ENCODE data around the gene STUB1.

The STUB1 gene

DNA sequence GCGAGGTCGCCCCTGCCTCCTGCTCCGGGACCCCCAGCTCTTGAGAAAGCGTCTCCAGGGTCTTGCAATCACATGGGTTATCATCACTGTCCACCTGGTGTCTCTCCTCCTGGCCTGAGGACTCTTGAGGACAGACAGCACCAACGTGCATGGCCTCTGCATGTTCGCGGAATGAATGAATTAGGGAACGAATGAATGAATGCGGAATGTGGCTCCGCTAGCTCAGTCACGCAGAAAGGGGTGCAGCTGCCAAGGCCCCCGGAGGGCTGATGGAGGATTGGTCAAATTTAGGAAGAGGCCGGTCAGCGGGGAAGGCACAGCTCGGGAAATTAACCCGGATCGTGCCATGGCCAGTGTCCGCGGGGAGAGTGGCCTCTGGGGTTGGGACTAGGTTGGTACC lies 22.1 kb downstream of the STUB1 start:
- Histone ChIP-seq H3K27ac (ENCODE audit: low read length) (no peak overlapping the region), H3K36me3 (ENCODE audit: control insufficient read depth in 2 of 2, insufficient read depth in 2 of 2, low read length in 2 of 2) (no peaks in the 10 kb centered on the region), H3K4me1 (ENCODE audit: control insufficient read depth, insufficient read depth, low read length) (peaks cover 10% of the 10 kb centered on the region), H3K9me3 (ENCODE audit: control insufficient read depth in 2 of 2, low read length in 2 of 2) (no peaks in the 10 kb centered on the region), H3K9ac (ENCODE audit: low read length in 2 of 2) (no peak overlapping the region), H3K27me3 (ENCODE audit: control insufficient read depth in 1 of 2, insufficient read depth in 2 of 2, low read length in 2 of 2) (peaks cover 59 to 72% of the 10 kb centered on the region in 2 donors), H3K4me3 (ENCODE audit: low read length in 2 of 2) (no peak overlapping the region)

DNA sequence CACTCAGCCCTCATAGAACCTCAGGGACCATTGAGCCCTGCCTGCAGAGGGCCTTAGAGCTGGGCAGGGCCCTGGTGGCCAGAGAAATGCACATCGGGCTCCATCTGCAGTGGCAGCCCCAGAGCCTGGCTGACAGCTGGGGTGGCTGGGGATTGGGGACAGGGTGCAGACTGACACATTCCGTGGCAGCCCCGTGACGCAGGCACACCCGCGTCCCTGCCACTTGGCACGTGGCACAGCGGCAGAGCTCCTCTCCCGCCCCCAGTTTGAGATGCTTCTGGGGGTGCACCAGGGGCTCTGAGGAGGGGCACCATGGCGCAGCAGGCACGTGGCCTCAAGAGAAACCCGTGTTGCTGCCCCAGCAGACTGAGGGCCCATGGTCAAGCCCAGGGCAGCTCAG lies 23.2 kb downstream of the STUB1 start:
- H3K36me3 ChIP-seq (ENCODE audit: control insufficient read depth in 2 of 2, insufficient read depth in 2 of 2, low read length in 2 of 2), result no peaks in the 10 kb centered on the region
- peaks cover 64 to 80% of the 10 kb centered on the region in 2 donors for H3K27me3 ChIP-seq (ENCODE audit: control insufficient read depth in 1 of 2, insufficient read depth in 2 of 2, low read length in 2 of 2)
- no peak overlapping the region for H3K9ac ChIP-seq (ENCODE audit: low read length in 2 of 2)
- H3K27ac ChIP-seq (ENCODE audit: low read length), result no peak overlapping the region
- H3K4me1 ChIP-seq (ENCODE audit: control insufficient read depth, insufficient read depth, low read length), result peaks cover 10% of the 10 kb centered on the region
- H3K9me3 ChIP-seq (ENCODE audit: control insufficient read depth in 2 of 2, low read length in 2 of 2), result no peaks in the 10 kb centered on the region
- H3K4me3 ChIP-seq (ENCODE audit: low read length in 2 of 2), result no peak overlapping the region

DNA sequence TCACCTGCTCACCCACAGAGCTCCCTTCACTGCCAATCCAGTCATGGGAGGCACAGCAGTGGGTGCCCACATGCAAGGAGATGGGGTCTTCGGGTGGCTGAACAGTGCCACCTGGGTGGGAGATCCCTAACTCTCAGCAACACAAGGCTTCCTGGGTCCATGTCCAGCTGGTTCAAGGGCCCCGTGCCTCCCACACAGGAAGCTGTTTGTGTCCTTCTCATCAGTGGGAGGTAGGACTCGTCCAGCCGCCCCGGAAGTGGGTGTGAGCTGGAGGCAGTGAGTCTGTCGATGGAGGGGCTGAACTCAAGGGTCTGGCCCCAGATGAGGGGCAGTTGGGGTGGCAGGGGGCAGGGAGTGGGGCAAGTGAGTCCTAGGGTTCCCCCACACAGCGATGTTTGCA lies 23.8 kb downstream of the STUB1 start:
- Histone ChIP-seq H3K9me3 (ENCODE audit: control insufficient read depth in 2 of 2, low read length in 2 of 2) (no peaks in the 10 kb centered on the region), H3K27ac (ENCODE audit: low read length) (no peak overlapping the region), H3K36me3 (ENCODE audit: control insufficient read depth in 2 of 2, insufficient read depth in 2 of 2, low read length in 2 of 2) (no peaks in the 10 kb centered on the region), H3K27me3 (ENCODE audit: control insufficient read depth in 1 of 2, insufficient read depth in 2 of 2, low read length in 2 of 2) (peaks cover 70 to 84% of the 10 kb centered on the region in 2 donors), H3K9ac (ENCODE audit: low read length in 2 of 2) (no peak overlapping the region), H3K4me3 (ENCODE audit: low read length in 2 of 2) (no peak overlapping the region), H3K4me1 (ENCODE audit: control insufficient read depth, insufficient read depth, low read length) (peaks cover 10% of the 10 kb centered on the region)

DNA sequence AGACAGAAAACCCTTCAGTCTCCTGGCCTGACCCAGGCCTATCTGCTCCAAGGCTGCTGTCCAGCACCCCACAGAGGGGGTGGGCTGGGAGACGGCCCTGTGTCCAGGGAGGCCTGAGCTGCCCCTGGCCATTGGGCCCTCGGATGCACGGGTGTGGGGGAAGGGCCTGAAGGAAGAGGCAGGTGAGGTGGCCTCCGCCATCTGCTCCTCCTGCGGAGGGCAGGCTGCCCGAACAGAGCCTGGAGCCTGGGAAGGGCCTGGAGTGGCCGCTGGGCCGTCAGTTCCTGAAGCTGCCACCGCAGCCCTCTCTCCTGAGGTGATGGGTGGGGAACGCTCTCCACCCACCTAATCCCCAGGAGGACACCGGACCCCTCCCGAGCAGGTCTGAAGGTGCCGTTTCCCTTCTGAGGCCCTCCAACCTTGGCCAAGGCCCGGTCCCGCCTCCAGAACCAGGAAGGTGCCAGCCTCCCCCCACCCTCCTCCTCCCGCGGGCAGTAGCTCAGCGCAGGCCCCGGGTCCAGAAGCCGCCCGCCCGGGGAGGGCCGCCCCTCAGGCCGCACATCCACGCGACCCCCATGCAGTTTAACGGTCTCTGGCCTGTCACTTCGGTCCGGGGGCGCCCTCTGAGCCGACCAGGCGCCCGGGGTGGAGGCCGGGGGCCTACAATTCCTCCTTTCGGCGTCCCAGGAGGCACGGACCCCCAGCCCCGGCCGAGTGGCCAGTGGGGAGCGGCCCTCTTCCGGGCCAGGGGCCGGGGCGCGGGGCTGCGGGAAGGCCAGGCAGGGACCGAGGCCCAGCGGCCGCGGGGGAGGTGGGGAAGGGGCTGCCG lies 24.6 kb downstream of the STUB1 start:
- Histone ChIP-seq H3K9me3 (ENCODE audit: control insufficient read depth in 2 of 2, low read length in 2 of 2) (no peaks in the 10 kb centered on the region), H3K9ac (ENCODE audit: low read length in 2 of 2) (no peak overlapping the region), H3K27me3 (ENCODE audit: control insufficient read depth in 1 of 2, insufficient read depth in 2 of 2, low read length in 2 of 2) (peaks cover 71 to 84% of the 10 kb centered on the region in 2 donors), H3K36me3 (ENCODE audit: control insufficient read depth in 2 of 2, insufficient read depth in 2 of 2, low read length in 2 of 2) (no peaks in the 10 kb centered on the region), H3K4me3 (ENCODE audit: low read length in 2 of 2) (no peak overlapping the region), H3K4me1 (ENCODE audit: control insufficient read depth, insufficient read depth, low read length) (peaks cover 12% of the 10 kb centered on the region), H3K27ac (ENCODE audit: low read length) (no peak overlapping the region)

DNA sequence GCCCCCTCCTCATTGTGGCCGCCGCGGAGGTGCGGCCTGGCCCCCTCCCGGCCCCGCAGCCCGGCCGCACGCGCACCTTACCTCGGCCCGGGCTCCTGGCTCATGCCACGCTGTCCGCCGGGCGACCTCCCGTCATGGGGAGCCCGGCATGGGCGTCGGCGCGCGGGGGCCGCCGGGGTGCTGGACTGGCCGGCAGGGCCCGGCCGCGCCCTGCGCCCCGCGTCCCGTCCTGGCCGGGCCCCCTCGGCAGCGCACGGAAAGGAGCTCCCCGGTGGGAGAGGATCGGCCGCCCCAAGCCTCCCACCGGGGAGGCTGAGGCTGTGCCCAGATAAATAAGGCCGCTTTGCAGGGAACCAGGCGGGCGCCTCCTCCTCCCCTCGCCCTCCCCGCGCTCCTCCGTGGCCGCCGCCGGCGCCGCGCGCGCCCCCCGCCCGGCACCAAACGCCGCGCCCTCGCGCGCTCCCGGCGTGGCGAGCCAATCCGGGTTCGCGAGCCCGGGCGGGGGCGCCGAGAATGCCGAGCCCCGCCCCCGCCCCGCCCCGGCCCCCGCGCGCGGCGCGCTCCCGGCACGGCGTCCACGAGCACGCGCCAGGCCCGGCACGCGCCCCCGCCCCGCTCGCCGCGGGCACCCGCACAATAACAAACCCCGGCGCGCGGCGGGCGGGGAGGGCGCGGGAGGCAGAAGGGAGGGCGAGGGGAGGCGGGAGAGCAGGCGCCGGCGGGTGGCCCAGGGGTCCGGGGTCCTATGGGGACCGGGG lies 25.4 kb downstream of the STUB1 start, which contains the start of gene FBXL16:
TSS of gene FBXL16 (minus strand) at position 371 of the 758 bp plus-strand sequence. CDS start 8,396 bp downstream, outside the sequence.
- Histone ChIP-seq H3K36me3 (ENCODE audit: control insufficient read depth in 2 of 2, insufficient read depth in 2 of 2, low read length in 2 of 2) (no peaks in the 10 kb centered on the region), H3K27ac (ENCODE audit: low read length) (no peak within 1 kb of the TSS), H3K4me1 (ENCODE audit: control insufficient read depth, insufficient read depth, low read length) (peaks cover 18% of the 10 kb centered on the region), H3K27me3 (ENCODE audit: control insufficient read depth in 1 of 2, insufficient read depth in 2 of 2, low read length in 2 of 2) (peaks cover 77 to 84% of the 10 kb centered on the region in 2 donors), H3K4me3 (ENCODE audit: low read length in 2 of 2) (no peak within 1 kb of the TSS), H3K9ac (ENCODE audit: low read length in 2 of 2) (no peak within 1 kb of the TSS), H3K9me3 (ENCODE audit: control insufficient read depth in 2 of 2, low read length in 2 of 2) (no peaks in the 10 kb centered on the region)

DNA sequence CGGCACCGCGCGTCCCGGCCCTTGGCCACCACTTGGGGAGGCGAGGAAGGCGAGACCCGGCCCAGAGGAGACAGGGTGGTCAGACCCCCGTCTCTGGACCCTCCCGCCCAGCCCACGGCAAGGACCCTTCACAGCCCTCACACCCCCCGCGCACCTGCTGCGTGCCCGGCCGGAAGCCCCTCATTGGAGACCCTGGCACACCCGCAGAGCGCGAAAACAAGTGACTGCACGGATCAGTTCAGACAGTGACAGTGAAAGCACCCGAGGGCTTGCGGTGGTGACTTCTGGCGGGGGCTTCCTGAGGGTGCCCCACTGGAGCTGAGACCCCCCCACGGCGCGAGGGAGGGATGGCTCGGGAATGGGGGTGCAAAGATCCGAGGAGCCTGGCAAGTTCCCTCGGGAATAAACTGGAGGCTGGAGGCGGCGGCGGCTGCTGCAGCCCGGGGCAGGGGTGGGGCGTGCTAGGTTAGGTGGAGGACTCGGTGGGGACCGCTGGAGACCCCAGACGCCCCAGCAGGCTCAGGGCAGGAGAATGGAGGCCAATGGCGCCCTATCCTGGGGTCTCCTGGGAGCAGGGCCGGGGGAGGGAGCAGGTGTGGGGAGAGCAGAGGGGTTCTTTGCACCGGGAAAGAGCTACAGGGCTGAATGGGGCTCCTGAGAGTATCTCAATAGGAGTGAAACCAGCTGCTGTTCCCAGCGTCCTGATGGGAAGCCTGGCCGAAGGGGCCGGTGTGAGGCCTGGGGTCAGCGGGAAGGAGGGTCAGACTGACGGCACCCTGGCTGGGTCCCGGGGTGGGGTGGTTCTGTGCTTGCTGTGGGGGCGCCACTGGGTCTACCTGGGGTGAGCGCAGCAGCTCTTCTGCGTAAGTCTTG lies 26.2 kb downstream of the STUB1 start:
- H3K36me3 ChIP-seq (ENCODE audit: control insufficient read depth in 2 of 2, insufficient read depth in 2 of 2, low read length in 2 of 2), result no peaks in the 10 kb centered on the region
- no peaks in the 10 kb centered on the region for H3K9me3 ChIP-seq (ENCODE audit: control insufficient read depth in 2 of 2, low read length in 2 of 2)
- peaks cover 18% of the 10 kb centered on the region for H3K4me1 ChIP-seq (ENCODE audit: control insufficient read depth, insufficient read depth, low read length)
- H3K27me3 ChIP-seq (ENCODE audit: control insufficient read depth in 1 of 2, insufficient read depth in 2 of 2, low read length in 2 of 2), result peaks cover 80 to 84% of the 10 kb centered on the region in 2 donors
- H3K27ac ChIP-seq (ENCODE audit: low read length), result no peak overlapping the region
- no peak overlapping the region for H3K4me3 ChIP-seq (ENCODE audit: low read length in 2 of 2)
- H3K9ac ChIP-seq (ENCODE audit: low read length in 2 of 2), result no peak overlapping the region

DNA sequence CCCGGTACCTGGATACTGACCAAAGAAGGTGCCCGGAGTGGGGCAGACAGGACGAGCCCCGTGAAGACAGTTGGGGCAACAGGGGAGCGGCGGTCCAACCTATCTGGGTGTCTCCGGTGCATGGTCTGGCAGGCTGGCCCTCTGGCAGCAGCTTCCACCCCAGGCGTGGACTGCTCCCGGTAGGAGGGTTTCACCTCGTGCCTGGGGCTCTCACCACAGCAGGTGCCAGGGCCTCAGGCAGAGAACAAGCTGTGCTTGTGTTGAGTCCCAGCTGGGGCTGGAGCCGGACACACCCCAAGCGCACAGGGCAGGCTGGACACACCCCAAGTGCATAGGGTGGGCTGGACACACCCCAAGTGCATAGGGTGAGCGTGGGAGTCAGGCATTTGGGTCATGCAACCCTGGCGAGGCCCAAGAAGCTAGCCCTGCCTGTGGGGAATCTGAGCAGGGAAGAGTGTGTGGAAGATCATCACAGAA lies 26.9 kb downstream of the STUB1 start:
- Histone ChIP-seq H3K9me3 (ENCODE audit: control insufficient read depth in 2 of 2, low read length in 2 of 2) (no peaks in the 10 kb centered on the region), H3K27me3 (ENCODE audit: control insufficient read depth in 1 of 2, insufficient read depth in 2 of 2, low read length in 2 of 2) (peaks cover 74 to 80% of the 10 kb centered on the region in 2 donors), H3K9ac (ENCODE audit: low read length in 2 of 2) (no peak overlapping the region), H3K27ac (ENCODE audit: low read length) (no peak overlapping the region), H3K36me3 (ENCODE audit: control insufficient read depth in 2 of 2, insufficient read depth in 2 of 2, low read length in 2 of 2) (no peaks in the 10 kb centered on the region), H3K4me3 (ENCODE audit: low read length in 2 of 2) (no peak overlapping the region), H3K4me1 (ENCODE audit: control insufficient read depth, insufficient read depth, low read length) (peaks cover 18% of the 10 kb centered on the region)

DNA sequence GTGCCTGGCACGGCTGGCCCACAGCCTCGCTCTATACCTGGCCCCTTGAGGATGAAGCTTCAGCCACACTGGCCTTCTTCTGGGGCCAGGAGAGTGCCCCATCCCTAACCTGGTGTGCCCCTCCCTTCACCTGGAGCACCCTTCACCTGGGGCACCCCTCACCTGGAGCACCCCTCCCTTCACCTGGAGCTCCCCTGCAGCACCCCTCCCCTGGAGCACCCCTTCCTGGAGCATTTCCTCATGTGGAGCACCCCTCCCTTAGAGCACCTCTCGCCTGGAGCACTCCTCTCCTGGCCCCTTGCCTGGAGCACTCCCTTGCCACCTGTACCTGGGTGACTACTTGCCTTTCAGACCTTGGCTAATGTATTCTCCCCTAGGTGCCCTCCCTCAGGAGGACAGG lies 27.8 kb downstream of the STUB1 start:
- no peaks in the 10 kb centered on the region for H3K36me3 ChIP-seq (ENCODE audit: control insufficient read depth in 2 of 2, insufficient read depth in 2 of 2, low read length in 2 of 2)
- H3K27ac ChIP-seq (ENCODE audit: low read length), result no peak overlapping the region
- no peaks in the 10 kb centered on the region for H3K9me3 ChIP-seq (ENCODE audit: control insufficient read depth in 2 of 2, low read length in 2 of 2)
- peaks cover 18% of the 10 kb centered on the region for H3K4me1 ChIP-seq (ENCODE audit: control insufficient read depth, insufficient read depth, low read length)
- no peak overlapping the region for H3K9ac ChIP-seq (ENCODE audit: low read length in 2 of 2)
- H3K27me3 ChIP-seq (ENCODE audit: control insufficient read depth in 1 of 2, insufficient read depth in 2 of 2, low read length in 2 of 2), result peaks cover 65 to 72% of the 10 kb centered on the region in 2 donors
- H3K4me3 ChIP-seq (ENCODE audit: low read length in 2 of 2), result no peak overlapping the region

DNA sequence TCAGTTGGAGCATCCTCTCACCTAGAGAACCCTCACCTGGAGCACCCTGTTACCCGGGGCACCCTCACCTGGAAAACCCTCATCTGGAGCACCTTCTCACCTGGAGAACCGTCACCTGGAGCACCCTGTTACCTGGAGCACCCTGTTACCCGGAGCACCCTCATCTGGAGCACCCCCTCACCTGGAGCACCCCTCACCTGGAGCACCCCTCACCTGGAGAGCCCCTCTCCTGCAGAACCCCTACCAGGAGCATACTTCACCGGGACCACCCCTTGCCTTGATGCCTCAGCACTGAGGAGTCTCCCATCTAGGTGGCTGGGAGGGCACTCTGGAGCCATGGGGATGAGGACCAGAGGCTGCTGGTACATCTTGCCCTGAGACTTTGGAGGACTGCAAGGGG lies 28.7 kb downstream of the STUB1 start:
- H3K36me3 ChIP-seq (ENCODE audit: control insufficient read depth in 2 of 2, insufficient read depth in 2 of 2, low read length in 2 of 2), result no peaks in the 10 kb centered on the region
- H3K4me3 ChIP-seq (ENCODE audit: low read length in 2 of 2), result no peak overlapping the region
- peaks cover 56 to 62% of the 10 kb centered on the region in 2 donors for H3K27me3 ChIP-seq (ENCODE audit: control insufficient read depth in 1 of 2, insufficient read depth in 2 of 2, low read length in 2 of 2)
- no peak overlapping the region for H3K9ac ChIP-seq (ENCODE audit: low read length in 2 of 2)
- H3K27ac ChIP-seq (ENCODE audit: low read length), result no peak overlapping the region
- H3K4me1 ChIP-seq (ENCODE audit: control insufficient read depth, insufficient read depth, low read length), result peaks cover 19% of the 10 kb centered on the region
- H3K9me3 ChIP-seq (ENCODE audit: control insufficient read depth in 2 of 2, low read length in 2 of 2), result no peaks in the 10 kb centered on the region
